H9 (cell line): ENCODE data around the gene FTO. TPM values are rescaled to one million over a fixed set of nuclear protein-coding genes. Genes with fewer than 3 reads are reported as not detected.
A peak's percentile ranks its signal among the peaks of the same experiment; 100 is the strongest.

Source experiments
- DNase-seq: peaks from one replicate; pipeline ENCODE4 v3.0.0-alpha.2; 2017
- H2AFZ ChIP-seq: one replicate; pipeline ENCODE4 v1.6.1; 2013; ENCODE audit warnings: mild to moderate bottlenecking, low read length, control low read depth, moderate library complexity
- H2AK5ac ChIP-seq: 2 replicates; pipeline ENCODE4 v1.6.1; 2013; ENCODE audit warnings: low read length, control low read depth, mixed read lengths; ENCODE audit not compliant: insufficient read length
- H2BK120ac ChIP-seq: one replicate; pipeline ENCODE4 v1.6.1; 2013; ENCODE audit warnings: low read depth, mild to moderate bottlenecking, low read length, control low read depth, inconsistent platforms; ENCODE audit not compliant: poor library complexity, severe bottlenecking
- H2BK12ac ChIP-seq: 2 replicates; pipeline ENCODE4 v1.6.1; 2013; ENCODE audit warnings: low read length, control low read depth, mixed read lengths, low read depth; ENCODE audit not compliant: insufficient read length
- H2BK15ac ChIP-seq: 2 replicates; pipeline ENCODE4 v1.6.1; 2013; ENCODE audit warnings: low read depth, low read length, control low read depth
- H2BK20ac ChIP-seq: one replicate; pipeline ENCODE4 v1.6.1; 2013; ENCODE audit warnings: low read depth, mild to moderate bottlenecking, low read length, control low read depth, inconsistent platforms; ENCODE audit not compliant: poor library complexity, severe bottlenecking
- H2BK5ac ChIP-seq: 2 replicates; pipeline ENCODE4 v1.6.1; 2013; ENCODE audit warnings: low read length, control low read depth, mixed read lengths; ENCODE audit not compliant: insufficient read length
- H3K14ac ChIP-seq: 2 replicates; pipeline ENCODE4 v1.6.1; 2013; ENCODE audit warnings: low read length, control low read depth; ENCODE audit not compliant: insufficient read depth
- H3K18ac ChIP-seq: 2 replicates; pipeline ENCODE4 v1.6.1; 2013; ENCODE audit warnings: low read depth, mild to moderate bottlenecking, mixed read lengths, low read length, control low read depth; ENCODE audit not compliant: insufficient read length
- H3K23ac ChIP-seq: 2 replicates; pipeline ENCODE4 v1.6.1; 2013; ENCODE audit warnings: low read length, control low read depth, mixed read lengths, low read depth; ENCODE audit not compliant: insufficient read length
- H3K23me2 ChIP-seq: 2 replicates; pipeline ENCODE4 v1.6.1; 2013; ENCODE audit warnings: low read depth, mild to moderate bottlenecking, mixed read lengths, low read length, control low read depth; ENCODE audit not compliant: insufficient read length, poor library complexity, severe bottlenecking
- H3K27ac ChIP-seq: 2 replicates; pipeline ENCODE4 v1.5.1; 2013; ENCODE audit warnings: low read length, control low read depth, mixed read lengths, low read depth; ENCODE audit not compliant: insufficient read length
- H3K27me3 ChIP-seq: 2 replicates; pipeline ENCODE4 v1.6.1; 2013; ENCODE audit warnings: low read length, control low read depth, inconsistent platforms; ENCODE audit not compliant: insufficient read depth
- H3K4ac ChIP-seq: 2 replicates; pipeline ENCODE4 v1.6.1; 2013; ENCODE audit warnings: low read depth, mild to moderate bottlenecking, control low read depth, inconsistent platforms, low read length, moderate library complexity
- H3K4me1 ChIP-seq: 2 replicates; pipeline ENCODE4 v1.6.1; 2013; ENCODE audit warnings: low read length, control low read depth, inconsistent platforms; ENCODE audit not compliant: insufficient read depth
- H3K4me2 ChIP-seq: 2 replicates; pipeline ENCODE4 v1.6.1; 2013; ENCODE audit warnings: low read length, control low read depth, mixed read lengths; ENCODE audit not compliant: insufficient read length, insufficient read depth
- H3K56ac ChIP-seq: 2 replicates; pipeline ENCODE4 v1.6.1; 2013; ENCODE audit warnings: low read depth, mild to moderate bottlenecking, mixed read lengths, low read length, control low read depth; ENCODE audit not compliant: insufficient read length
- H3K79me1 ChIP-seq: 2 replicates; pipeline ENCODE4 v1.6.1; 2013; ENCODE audit warnings: low read depth, mild to moderate bottlenecking, moderate library complexity, low read length, control low read depth, inconsistent platforms; ENCODE audit not compliant: insufficient read depth, poor library complexity, severe bottlenecking
- H3K79me2 ChIP-seq: 2 replicates; pipeline ENCODE4 v1.6.1; 2013; ENCODE audit warnings: low read length, control low read depth, inconsistent platforms; ENCODE audit not compliant: insufficient read depth
- H3K9ac ChIP-seq: 2 replicates; pipeline ENCODE4 v1.6.1; 2013; ENCODE audit warnings: low read length, control low read depth, mixed read lengths; ENCODE audit not compliant: insufficient read length; ENCODE audit errors: extremely low read depth
- H3K9me3 ChIP-seq: one replicate; pipeline ENCODE4 v1.6.1; 2013; ENCODE audit warnings: low read depth, low read length, inconsistent platforms; ENCODE audit not compliant: control insufficient read depth
- H3T11ph ChIP-seq: one replicate; pipeline ENCODE4 v1.6.1; 2013; ENCODE audit warnings: mild to moderate bottlenecking, low read length, control low read depth, inconsistent platforms
- H4K20me1 ChIP-seq: one replicate; pipeline ENCODE4 v1.6.1; 2013; ENCODE audit not compliant: control insufficient read depth, insufficient read length, insufficient read depth
- H4K5ac ChIP-seq: 2 replicates; pipeline ENCODE4 v1.6.1; 2013; ENCODE audit warnings: low read depth, mild to moderate bottlenecking, mixed read lengths, low read length, control low read depth; ENCODE audit not compliant: insufficient read length
- H4K8ac ChIP-seq: replicated peaks from 2 replicates; pipeline ENCODE4 v1.6.1; 2013; ENCODE audit warnings: low read length, control low read depth, mixed read lengths, low read depth; ENCODE audit not compliant: insufficient read length
- H4K91ac ChIP-seq: 2 replicates; pipeline ENCODE4 v1.6.1; 2013; ENCODE audit warnings: low read depth, mild to moderate bottlenecking, moderate library complexity, mixed read lengths, low read length, control low read depth; ENCODE audit not compliant: insufficient read length
- H3K27ac Mint-ChIP-seq, 3 experiments: 2 replicates in 2 of 3; 3 replicates in 1 of 3; pipeline ENCODE4 v1.8.0; 2020 to 2021; ENCODE audit warnings: mixed read lengths in 3 of 3, mild to moderate bottlenecking in 1 of 3, moderate library complexity in 1 of 3
- H3K27me3 Mint-ChIP-seq: 2 replicates; pipeline ENCODE4 v1.8.0; 2021; ENCODE audit warnings: low read depth, mild to moderate bottlenecking, moderate library complexity, mixed read lengths
- H3K36me3 Mint-ChIP-seq, 3 experiments: 2 replicates in 2 of 3; 3 replicates in 1 of 3; pipeline ENCODE4 v1.8.0; 2020 to 2021; ENCODE audit warnings: low read depth in 3 of 3, mixed read lengths in 3 of 3; ENCODE audit not compliant: insufficient read depth in 1 of 3
- H3K4me1 Mint-ChIP-seq, 2 experiments: 2 replicates each; pipeline ENCODE4 v1.8.0; 2020; ENCODE audit warnings: mixed read lengths in 2 of 2
- H3K4me3 Mint-ChIP-seq, 2 experiments: 2 replicates in 1 of 2; 3 replicates in 1 of 2; pipeline ENCODE4 v1.8.0; 2020 to 2021; ENCODE audit warnings: mild to moderate bottlenecking in 2 of 2, mixed read lengths in 2 of 2, moderate library complexity in 1 of 2
- H3K9me3 Mint-ChIP-seq, 2 experiments: 2 replicates in 1 of 2; 3 replicates in 1 of 2; pipeline ENCODE4 v1.8.0; 2020; ENCODE audit warnings: mild to moderate bottlenecking in 2 of 2, mixed read lengths in 2 of 2, moderate library complexity in 1 of 2
- CTCF ChIP-seq: fragments of 200-600 bp; sonication (generic); conservative IDR thresholded peaks from 3 replicates; pipeline ENCODE4 v1.8.0; 2021; ENCODE audit warnings: antibody characterized with exemption, mild to moderate bottlenecking
- WGBS: extraction: QIAGEN DNeasy Blood & Tissue Kit; methylation state at CpG from one replicate; pipeline ENCODE4 v1.1.7; 2013; ENCODE audit warnings: missing lambda C conversion rate, low lambda C conversion rate, mixed read lengths; ENCODE audit not compliant: insufficient read length; ENCODE audit errors: extremely low coverage; 5-methylcytosine and 5-hydroxymethylcytosine counted together
- total RNA-seq: library from RNA; stranded (reverse); gene quantifications from 2 replicates; pipeline ENCODE4 v1.2.1, GENCODE V29; 2021

FTO gene
- total RNA-seq, 1 experiment from 2014 or later = 67.9 TPM

- Mint-ChIP-seq H3K27ac (peak overlapping the region in 2 of 3 experiments; percentile 8 to 76; a peak in 3 of 7 replicates), H3K9me3 (peaks cover 3 to 8% of the 10 kb centered on the region in 2 experiments; a peak in 4 of 5 replicates), H3K4me1 (peaks cover 16 to 18% of the 10 kb centered on the region in 2 experiments), H3K4me3 (no peak overlapping the region), H3K27me3 (no peaks in the 10 kb centered on the region), H3K36me3 (peaks cover 0 to 10% (median 6%) of the 10 kb centered on the region in 3 experiments; a peak in 5 of 7 replicates)
- no peak overlapping the region for H3K9ac ChIP-seq
- H3K23me2 ChIP-seq = no peaks in the 10 kb centered on the region
- no peak for DNase-seq
- no peak overlapping the region for H3K4me2 ChIP-seq
- H2AFZ ChIP-seq = no peak overlapping the region
- H4K20me1 ChIP-seq = no peaks in the 10 kb centered on the region
- H3K9me3 ChIP-seq = no peaks in the 10 kb centered on the region
- WGBS = no CpG with 5 or more reads among the region's 3 CpGs
- H3K79me1 ChIP-seq = peaks cover 2% of the 10 kb centered on the region
- no peak overlapping the region for H2BK15ac ChIP-seq
- no peak overlapping the region for H3K27ac ChIP-seq
- no peak overlapping the region for H4K91ac ChIP-seq
- H2BK120ac ChIP-seq = no peak overlapping the region
- TF ChIP-seq CTCF = no peak
- no peaks in the 10 kb centered on the region for H3K79me2 ChIP-seq
- no peak overlapping the region for H3K18ac ChIP-seq
- H2BK12ac ChIP-seq = no peak overlapping the region
- H3T11ph ChIP-seq = no peak overlapping the region
- H3K27me3 ChIP-seq = no peaks in the 10 kb centered on the region
- H3K14ac ChIP-seq = no peak overlapping the region
- no peak overlapping the region for H3K4ac ChIP-seq
- H3K4me1 ChIP-seq = peaks cover 3% of the 10 kb centered on the region; the same call in 1 of the 2 replicates
- no peak overlapping the region for H2BK5ac ChIP-seq
- no peak overlapping the region for H3K56ac ChIP-seq
- no peak overlapping the region for H2BK20ac ChIP-seq
- H3K23ac ChIP-seq = no peak overlapping the region
- H4K8ac ChIP-seq = no peak overlapping the region
- no peak overlapping the region for H4K5ac ChIP-seq
- no peak overlapping the region for H2AK5ac ChIP-seq
Observed at GRCh38 chr16:53745086-53745485, 41.1 kb downstream of the FTO start.
